Right cardiac atrium (tissue), 5 donors: ENCODE measurements around the gene SH3PXD2B. TPM values are rescaled to one million over a fixed set of nuclear protein-coding genes. Genes with fewer than 3 reads are reported as not detected.
"Not testable (repeated sequence)": the region's sequence is repeated elsewhere in the genome, so short reads cannot be mapped to it uniquely, and the experiment has no call there.

Experiments
- ATAC-seq, 2 donors: fragments of 200-7000 bp; cut with Tn5 transposase; one replicate each; pipeline versions ENCODE4 v1.8.0 to v1.9.1; 2020; ENCODE audit warnings: moderate library complexity in 2 of 2, mild to moderate bottlenecking in 1 of 2
- DNase-seq, 3 donors: peaks; one replicate each; pipeline ENCODE4 v3.0.0-alpha.2; 2020
- H3K27ac ChIP-seq: one replicate; pipeline ENCODE4 v1.5.1; 2013; ENCODE audit warnings: mild to moderate bottlenecking, low read length, control low read depth, moderate library complexity
- H3K27me3 ChIP-seq: one replicate; pipeline ENCODE4 v1.6.1; 2013; ENCODE audit not compliant: control insufficient read depth, insufficient read depth
- H3K4me1 ChIP-seq: one replicate; pipeline ENCODE4 v1.6.1; 2013; ENCODE audit warnings: low read length; ENCODE audit not compliant: control insufficient read depth, insufficient read depth
- H3K4me3 ChIP-seq: one replicate; pipeline ENCODE4 v1.5.1; 2013; ENCODE audit warnings: low read length, control low read depth
- H3K9me3 ChIP-seq: one replicate; pipeline ENCODE4 v1.6.1; 2013; ENCODE audit warnings: low read length; ENCODE audit not compliant: control insufficient read depth
- WGBS: extraction: QIAGEN DNeasy Blood & Tissue Kit; methylation state at CpG from one replicate; pipeline ENCODE4 v1.1.7; 2013; 5-methylcytosine and 5-hydroxymethylcytosine counted together
- intact Hi-C, 4 donors: fragments of 100-400 bp; cut with DNase I; formaldehyde crosslinking; loops; one replicate each; pipeline versions ENCODE4 v1.11.0 to v1.14.0; 2022 to 2023
- polyA plus RNA-seq: library from polyadenylated mRNA; stranded (reverse); fragments of 200-250 nt; gene quantifications from one replicate; pipeline ENCODE4 v1.2.3, GENCODE V29; 2013
- total RNA-seq, 4 donors: library from RNA; stranded (reverse); fragmentation: NEBNext Ultra II Directional; extraction: Animal tissue kit (Norgen Biotek cat#: 25700); gene quantifications; one replicate each; pipeline ENCODE4 v1.2.1, GENCODE V29; 2021
- donor health status: healthy with polysubstance abuse.
- donor health status: DM: no; HTN: yes; CAD: no.
- donor health status: DM: no; HTN: no; CAD: no.
- donor health status: DM: no; HTN: yes; CAD: no; lungs with severe emphysema.
- donor health status: DM: yes; HTN: yes; CAD: no.

Gene SH3PXD2B
- total and polyA plus RNA-seq, 5 donors = 2.2 to 18.0 (median 8.4) TPM

DNA sequence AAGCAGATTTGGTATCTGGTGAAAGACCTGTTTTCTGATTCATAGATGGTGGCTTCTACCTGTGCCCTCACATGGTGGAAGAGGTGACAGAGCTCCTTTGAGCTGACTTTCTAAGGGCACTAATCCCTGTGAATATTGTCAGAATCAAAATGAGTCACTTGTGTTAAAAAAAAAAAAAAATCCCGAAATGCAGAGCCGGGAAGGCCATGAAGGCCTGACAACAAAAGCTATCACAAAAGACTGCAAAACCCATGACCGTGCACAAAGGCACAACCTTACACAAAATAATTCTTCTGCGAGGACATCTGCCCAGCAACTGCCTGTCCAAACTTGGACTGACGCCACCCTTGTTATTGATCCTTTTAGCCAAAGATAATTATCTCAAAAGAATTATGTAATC, 151.2 kb downstream of the SH3PXD2B start:
- no peaks in the 10 kb centered on the region for H3K4me1 ChIP-seq
- intact Hi-C loops = no loop called here

DNA sequence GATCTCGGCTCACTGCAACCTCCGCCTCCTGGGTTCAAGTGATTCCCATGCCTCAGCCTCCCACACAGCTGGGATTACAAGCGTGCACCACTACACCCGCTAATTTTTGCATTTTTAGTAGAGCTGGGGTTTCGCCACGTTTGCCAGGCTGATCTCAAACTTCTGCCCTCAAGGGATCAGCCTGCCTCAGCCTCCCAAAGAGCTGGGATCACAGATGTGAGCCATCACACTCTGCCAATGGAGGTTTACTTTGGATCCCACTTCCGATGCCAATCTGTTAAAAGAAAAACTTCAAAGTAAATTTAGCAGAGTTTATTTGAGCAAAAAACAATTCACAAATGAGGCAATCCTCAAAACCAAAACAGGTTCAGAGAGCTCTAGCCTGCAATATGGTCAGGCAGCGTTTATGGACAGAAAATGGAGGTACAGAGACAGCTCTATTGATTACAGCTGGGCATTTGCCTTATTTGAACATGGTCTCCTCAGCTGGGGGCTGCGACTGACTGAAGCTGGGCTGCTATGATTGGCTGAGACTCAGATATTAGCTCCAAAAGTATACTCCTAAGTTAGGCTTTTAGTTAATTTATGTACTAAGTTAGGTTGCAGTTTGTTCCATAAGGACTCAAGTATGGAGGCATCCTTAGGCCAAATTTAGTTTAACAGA, 152.1 kb downstream of the SH3PXD2B start:
- Histone ChIP-seq H3K9me3 (no peaks in the 10 kb centered on the region), H3K4me1 (no peaks in the 10 kb centered on the region), H3K27me3 (no peaks in the 10 kb centered on the region), H3K4me3 (no peak overlapping the region), H3K27ac (no peak overlapping the region)
- ATAC-seq (no peak), DNase-seq (no peak)
- 73% methylated on average over 9 of the region's 9 CpGs for WGBS
- intact Hi-C loops = no loop called here

More for the DNA sequence above, 151.2 kb downstream of the SH3PXD2B start:
- no peak overlapping the region for H3K27ac ChIP-seq
- H3K27me3 ChIP-seq = no peaks in the 10 kb centered on the region
- 87% methylated on average over 5 of the region's 5 CpGs for WGBS
- no peak for DNase-seq
- H3K9me3 ChIP-seq = no peaks in the 10 kb centered on the region
- no peak for ATAC-seq
- no peak overlapping the region for H3K4me3 ChIP-seq

DNA sequence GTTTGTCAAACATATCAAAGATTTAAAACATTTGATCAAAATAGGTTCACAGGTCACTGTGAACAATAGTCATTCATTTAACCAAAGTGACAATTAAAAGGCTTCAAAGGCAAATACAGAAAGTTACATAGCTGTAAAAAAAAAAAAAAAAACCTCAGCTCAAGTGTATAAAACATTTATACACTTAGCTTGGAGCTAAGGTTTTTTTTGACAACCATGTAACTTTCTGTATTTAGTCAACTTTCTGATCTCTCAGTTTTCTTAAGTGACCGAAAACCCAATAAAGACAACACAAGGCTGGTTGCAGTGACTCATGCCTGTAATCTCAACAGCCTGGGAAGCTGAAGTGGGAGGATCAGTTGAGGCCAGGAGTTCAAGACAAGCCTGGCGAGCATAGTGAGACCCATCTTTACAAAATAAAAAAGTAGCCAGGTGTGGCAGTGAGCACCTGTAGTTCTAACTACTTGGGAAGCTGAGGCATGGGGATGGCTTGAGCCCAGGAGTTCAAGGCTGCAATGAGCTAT, 154.3 kb downstream of the SH3PXD2B start:
- H3K27ac ChIP-seq = no peak overlapping the region
- intact Hi-C loops = loop anchor here in 1 of 4 donors (10.0 kb wide), 2 partner anchors 115 to 195 kb away; partner anchors contain the start of gene STK10
- no peaks in the 10 kb centered on the region for H3K4me1 ChIP-seq
- 79% methylated on average over 2 of the region's 2 CpGs for WGBS
- DNase-seq = no peak
- H3K27me3 ChIP-seq = no peaks in the 10 kb centered on the region
- no peak overlapping the region for H3K4me3 ChIP-seq
- no peaks in the 10 kb centered on the region for H3K9me3 ChIP-seq
- ATAC-seq = no peak

DNA sequence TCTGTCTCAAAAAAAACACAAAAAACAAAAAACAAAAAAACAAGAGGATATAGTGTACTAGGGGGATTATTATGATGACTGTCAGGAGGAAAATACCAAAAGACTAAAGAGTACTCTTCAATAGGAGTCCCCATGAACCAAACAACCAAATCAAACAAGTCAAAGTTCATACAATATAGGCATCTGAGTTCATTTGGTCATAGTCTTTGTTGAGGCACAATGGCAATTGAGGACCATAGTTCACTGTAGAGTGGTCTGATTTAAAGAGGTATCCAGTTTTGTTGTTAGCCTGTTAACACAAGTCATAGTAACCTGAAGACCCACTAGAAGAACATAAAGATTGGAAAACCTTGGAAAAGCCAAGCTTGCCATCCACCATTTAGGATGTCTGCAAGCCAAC, 159.5 kb downstream of the SH3PXD2B start:
- no peaks in the 10 kb centered on the region for H3K4me1 ChIP-seq
- intact Hi-C loops = loop anchor here in 1 of 4 donors (10.0 kb wide), 2 partner anchors 110 to 190 kb away; partner anchors contain the start of gene STK10

DNA sequence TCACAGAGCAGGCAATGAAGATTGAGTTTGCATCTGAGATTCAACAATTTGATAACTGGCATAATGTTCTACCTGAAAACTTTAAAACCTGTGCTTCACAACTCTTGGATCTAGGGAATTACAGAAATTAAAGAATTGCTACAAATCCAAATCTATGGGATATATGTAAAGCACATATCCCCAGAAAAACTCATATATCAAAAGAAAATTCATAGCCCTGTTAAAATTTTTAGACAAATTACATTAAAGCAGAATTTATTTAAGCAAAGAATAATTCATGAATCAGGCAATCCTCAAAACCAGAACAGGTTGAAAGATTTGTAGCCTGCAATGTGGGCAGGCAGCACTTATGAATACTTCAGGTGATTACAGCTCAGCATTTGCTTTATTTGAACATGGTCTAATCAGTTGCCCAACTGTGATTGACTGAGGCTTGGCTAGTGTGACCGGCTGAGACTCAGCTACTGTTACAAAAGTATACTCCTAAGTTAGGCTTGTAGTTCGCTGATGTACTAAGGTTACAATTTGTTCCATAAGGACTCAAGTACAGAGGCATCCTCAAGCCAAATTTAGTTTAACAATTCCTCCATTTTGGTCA, 160.5 kb downstream of the SH3PXD2B start:
- WGBS = 83% methylated on average over 2 of the region's 2 CpGs
- intact Hi-C loops = loop anchor here in 1 of 4 donors (10.0 kb wide), 2 partner anchors 109 to 189 kb away; partner anchors contain the start of gene STK10
- Histone ChIP-seq H3K4me3 (no peak overlapping the region), H3K9me3 (no peaks in the 10 kb centered on the region), H3K27ac (no peak overlapping the region), H3K27me3 (no peaks in the 10 kb centered on the region), H3K4me1 (no peaks in the 10 kb centered on the region)
- DNase-seq = no peak
- no peak for ATAC-seq

More for the DNA sequence above, 159.5 kb downstream of the SH3PXD2B start:
- ATAC-seq (no peak), DNase-seq (no peak)
- H3K27me3 ChIP-seq = no peaks in the 10 kb centered on the region
- no peaks in the 10 kb centered on the region for H3K9me3 ChIP-seq
- no peak overlapping the region for H3K27ac ChIP-seq
- H3K4me3 ChIP-seq = no peak overlapping the region

DNA sequence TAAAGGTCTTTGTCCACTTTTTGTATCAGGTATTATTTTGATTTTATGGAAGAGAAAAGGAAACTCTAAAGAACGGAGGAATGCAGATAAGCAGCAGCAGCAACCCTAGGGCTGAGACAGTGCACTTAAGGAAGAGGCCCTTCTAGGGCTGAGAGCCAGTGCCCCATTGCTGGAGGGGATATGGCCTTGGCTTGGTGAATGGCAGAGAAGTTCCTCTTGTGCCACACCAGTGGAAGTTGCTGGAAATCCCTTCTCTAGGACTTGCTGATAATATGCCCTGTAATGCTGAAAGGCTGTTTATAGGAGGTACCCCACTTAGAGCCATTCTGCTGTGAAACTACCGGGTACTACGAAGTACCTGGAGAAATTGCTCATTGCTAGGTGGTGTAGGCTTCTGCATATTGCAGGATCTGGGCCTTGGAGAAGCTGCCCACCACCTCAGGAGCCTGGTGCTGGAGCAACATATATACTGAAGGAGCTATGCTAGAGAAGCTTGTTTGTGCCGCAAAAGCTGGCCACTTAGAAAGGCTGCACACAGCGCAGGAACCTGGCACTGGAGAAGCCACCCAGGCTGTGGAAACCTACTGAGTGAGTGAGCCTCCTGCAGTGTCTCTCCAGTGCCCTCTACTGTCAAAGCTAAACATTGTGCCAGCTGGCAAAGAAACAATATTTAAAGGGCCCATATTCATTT, 161.1 kb downstream of the SH3PXD2B start:
- no peaks in the 10 kb centered on the region for H3K27me3 ChIP-seq
- DNase-seq = peak; percentile 61 to 81 (median 76)
- no peaks in the 10 kb centered on the region for H3K9me3 ChIP-seq
- no peak overlapping the region for H3K27ac ChIP-seq
- no peak overlapping the region for H3K4me3 ChIP-seq
- intact Hi-C loops = loop anchor here in 1 of 4 donors (10.0 kb wide), 2 partner anchors 108 to 188 kb away; partner anchors contain the start of gene STK10
- H3K4me1 ChIP-seq = no peaks in the 10 kb centered on the region
- ATAC-seq = peak; percentile 92 to 95
- WGBS = 55% methylated on average over 5 of the region's 5 CpGs

DNA sequence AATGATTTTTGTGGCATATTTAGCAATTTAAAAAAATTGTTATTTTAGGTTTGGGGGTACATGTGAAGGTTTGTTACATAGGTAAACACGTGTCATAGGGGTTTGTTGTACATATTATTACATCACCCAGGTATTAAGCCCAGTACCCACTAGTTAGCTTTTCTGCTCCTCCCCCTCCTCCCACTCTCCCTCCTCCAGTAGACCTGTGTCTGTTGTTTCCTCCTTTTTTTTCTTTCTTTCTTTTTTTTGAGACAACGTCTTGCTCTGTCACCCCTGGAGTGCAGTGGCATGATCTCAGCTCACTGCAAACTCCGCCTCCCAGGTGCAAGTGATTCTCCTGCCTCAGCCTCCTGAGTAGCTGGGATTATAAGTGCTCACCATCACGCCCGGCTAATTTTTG, 162.5 kb downstream of the SH3PXD2B start:
- not testable (repeated sequence) for H3K27ac ChIP-seq, ATAC-seq, DNase-seq, H3K27me3 ChIP-seq, H3K4me3 ChIP-seq, H3K4me1 ChIP-seq, H3K9me3 ChIP-seq
- WGBS = 85% methylated on average over 5 of the region's 5 CpGs
- intact Hi-C loops = loop anchor here in 1 of 4 donors (10.0 kb wide), 2 partner anchors 107 to 187 kb away; partner anchors contain the start of gene STK10

DNA sequence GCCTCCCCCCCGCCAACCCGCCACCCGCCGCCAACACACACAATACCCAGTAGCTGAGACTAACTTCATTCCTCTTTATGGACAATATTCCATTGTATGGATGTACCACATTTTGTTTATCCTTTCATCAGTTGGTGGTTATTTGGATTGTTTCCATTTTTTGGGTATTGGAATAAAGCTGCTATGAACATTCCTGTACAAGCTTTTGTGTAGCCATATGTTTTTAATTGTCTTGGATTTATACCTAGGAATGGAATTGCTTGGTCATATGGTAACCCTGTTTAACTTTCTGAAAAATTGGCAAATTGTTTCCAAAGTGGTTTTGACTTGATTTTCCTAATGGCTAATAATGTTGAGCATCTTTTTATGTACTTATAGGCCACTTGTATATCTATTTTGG, 165.9 kb downstream of the SH3PXD2B start:
- ATAC-seq = no peak
- DNase-seq = no peak
- Histone ChIP-seq H3K9me3 (no peaks in the 10 kb centered on the region), H3K4me1 (no peaks in the 10 kb centered on the region), H3K27me3 (no peaks in the 10 kb centered on the region), H3K27ac (no peak overlapping the region), H3K4me3 (no peak overlapping the region)
- intact Hi-C loops = loop anchor here in 1 of 4 donors (10.0 kb wide), 2 partner anchors 104 to 184 kb away; partner anchors contain the start of gene STK10
- 94% methylated on average over 4 of the region's 4 CpGs for WGBS

DNA sequence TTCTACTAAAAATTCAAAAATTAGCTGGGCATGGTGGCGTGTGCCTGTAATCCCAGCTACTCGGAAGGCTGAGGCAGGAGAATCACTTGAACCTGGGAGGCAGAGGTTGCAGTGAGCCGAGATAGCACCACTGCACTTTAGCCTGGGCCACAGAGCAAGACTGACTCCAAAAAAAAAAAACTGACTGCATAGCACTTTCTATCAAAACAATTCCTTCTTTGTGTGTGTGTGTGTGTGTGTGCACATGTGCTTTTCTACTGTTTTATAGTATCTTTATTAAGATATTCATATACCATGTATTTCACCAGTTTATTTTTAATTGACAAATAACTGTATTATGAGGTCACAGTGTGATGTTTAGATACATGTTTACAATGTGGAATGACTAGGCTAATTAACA, 167.2 kb downstream of the SH3PXD2B start:
- intact Hi-C loops = loop anchor here in 1 of 4 donors (10.0 kb wide), 2 partner anchors 102 to 182 kb away; partner anchors contain the start of gene STK10
- not testable (repeated sequence) for H3K27ac ChIP-seq
- WGBS = 94% methylated on average over 3 of the region's 3 CpGs

DNA sequence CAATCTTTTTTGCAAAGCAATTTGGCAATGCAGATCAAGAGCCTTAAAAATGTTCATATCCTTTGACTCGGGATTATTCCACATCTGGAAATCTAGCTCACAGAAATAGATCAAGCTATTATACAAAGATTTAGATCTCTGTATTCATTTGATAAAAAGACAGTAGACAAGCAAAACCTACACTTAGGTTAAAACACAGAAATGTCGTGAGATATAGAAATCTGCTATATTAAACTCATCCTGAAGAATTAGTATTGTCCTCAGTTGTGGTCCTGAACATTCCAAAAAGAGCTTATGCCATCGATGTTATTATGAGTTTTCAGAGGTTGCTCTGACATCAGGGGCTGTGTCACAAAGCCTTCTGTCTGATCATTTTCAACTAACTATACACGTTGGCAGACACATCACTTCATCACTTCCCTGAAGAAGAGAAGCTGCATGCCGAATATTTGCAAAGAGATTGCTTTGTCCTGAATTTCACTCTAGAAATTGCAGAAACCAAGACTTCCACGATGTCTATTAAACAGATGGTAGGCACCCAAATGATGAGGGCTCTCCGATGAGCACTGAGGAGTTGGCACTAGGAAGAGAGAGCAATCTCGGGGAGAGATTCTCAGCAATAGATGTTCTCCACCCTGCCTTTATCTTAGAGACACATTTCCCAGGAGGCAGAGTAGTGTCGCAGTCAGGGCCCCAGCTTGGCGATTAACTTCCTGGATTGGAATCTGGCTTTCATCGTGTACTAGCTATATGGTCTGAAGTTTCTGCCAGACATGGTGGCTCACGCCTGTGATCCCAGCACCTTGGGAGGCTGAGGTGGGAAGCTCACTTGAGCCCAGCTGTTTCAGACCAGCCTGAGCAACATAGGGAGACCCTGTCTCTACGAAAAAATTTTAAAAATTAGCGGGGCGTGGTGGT, 168.8 kb downstream of the SH3PXD2B start:
- Histone ChIP-seq H3K9me3 (no peaks in the 10 kb centered on the region), H3K27ac (no peak overlapping the region), H3K4me3 (peak overlapping the region; percentile 79), H3K27me3 (no peaks in the 10 kb centered on the region), H3K4me1 (no peaks in the 10 kb centered on the region)
- WGBS = 50% methylated on average over 15 of the region's 15 CpGs
- intact Hi-C loops = loop anchor here in 1 of 4 donors (10.0 kb wide), 2 partner anchors 101 to 181 kb away; partner anchors contain the start of gene STK10
- no peak for DNase-seq
- ATAC-seq = no peak

More for the DNA sequence above, 167.2 kb downstream of the SH3PXD2B start:
- DNase-seq, H3K9me3 ChIP-seq, H3K27me3 ChIP-seq, ATAC-seq, H3K4me3 ChIP-seq, H3K4me1 ChIP-seq: not testable (repeated sequence)
